ENCODE data around the gene NEGR1.

Gene NEGR1

DNA sequence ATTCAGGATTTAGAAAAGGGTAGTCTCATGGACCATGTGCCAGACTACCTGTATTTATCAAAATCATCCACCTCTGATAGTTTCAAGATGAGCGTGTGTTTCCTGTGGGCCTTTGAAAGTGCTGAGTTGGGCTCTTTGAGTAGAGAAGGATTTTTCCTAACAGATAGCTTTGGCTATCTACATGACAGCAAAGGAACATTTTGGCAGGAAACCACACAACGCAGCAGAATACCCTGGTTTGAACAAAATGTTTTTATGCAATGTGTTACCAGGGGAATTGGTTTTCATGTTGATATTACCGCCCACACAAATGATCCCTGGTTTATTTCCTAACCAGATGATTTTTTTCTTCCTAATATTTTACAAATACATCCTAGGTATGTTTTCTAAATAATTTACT is 431.4 kb downstream of the NEGR1 start:
- H3K4me3 ChIP-seq (ENCODE audit: low read depth, low read length) = no peak overlapping the region
- TF ChIP-seq, protein P1, sequence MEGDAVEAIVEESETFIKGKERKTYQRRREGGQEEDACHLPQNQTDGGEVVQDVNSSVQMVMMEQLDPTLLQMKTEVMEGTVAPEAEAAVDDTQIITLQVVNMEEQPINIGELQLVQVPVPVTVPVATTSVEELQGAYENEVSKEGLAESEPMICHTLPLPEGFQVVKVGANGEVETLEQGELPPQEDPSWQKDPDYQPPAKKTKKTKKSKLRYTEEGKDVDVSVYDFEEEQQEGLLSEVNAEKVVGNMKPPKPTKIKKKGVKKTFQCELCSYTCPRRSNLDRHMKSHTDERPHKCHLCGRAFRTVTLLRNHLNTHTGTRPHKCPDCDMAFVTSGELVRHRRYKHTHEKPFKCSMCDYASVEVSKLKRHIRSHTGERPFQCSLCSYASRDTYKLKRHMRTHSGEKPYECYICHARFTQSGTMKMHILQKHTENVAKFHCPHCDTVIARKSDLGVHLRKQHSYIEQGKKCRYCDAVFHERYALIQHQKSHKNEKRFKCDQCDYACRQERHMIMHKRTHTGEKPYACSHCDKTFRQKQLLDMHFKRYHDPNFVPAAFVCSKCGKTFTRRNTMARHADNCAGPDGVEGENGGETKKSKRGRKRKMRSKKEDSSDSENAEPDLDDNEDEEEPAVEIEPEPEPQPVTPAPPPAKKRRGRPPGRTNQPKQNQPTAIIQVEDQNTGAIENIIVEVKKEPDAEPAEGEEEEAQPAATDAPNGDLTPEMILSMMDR (IDR thresholded peaks at IDR 0.05; ENCODE audit: borderline replicate concordance, insufficient read depth, low read depth, low read length) = no peak

DNA sequence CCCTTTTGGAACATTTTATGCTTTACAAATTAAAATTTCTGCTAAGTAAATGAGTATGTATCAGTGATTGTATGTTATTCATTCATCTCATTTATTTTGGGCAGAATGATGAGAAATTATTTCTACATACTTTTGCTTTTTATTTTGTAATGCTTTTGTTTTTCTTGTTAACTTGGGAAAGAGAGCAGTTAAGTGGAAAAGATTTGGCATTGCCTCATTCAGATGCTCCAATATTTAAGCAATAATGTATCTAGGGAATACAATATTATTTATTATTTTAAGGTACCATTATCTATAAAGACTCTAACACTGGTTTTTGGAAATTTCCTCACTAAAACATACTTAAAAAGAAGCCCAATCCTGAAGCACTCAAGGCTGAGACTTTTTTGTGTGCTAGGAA is 431.8 kb downstream of the NEGR1 start:
- no peak overlapping the region for H3K4me3 ChIP-seq (ENCODE audit: low read depth, low read length)
- TF ChIP-seq, protein P1 (IDR thresholded peaks at IDR 0.05; ENCODE audit: borderline replicate concordance, insufficient read depth, low read depth, low read length) = no peak

DNA sequence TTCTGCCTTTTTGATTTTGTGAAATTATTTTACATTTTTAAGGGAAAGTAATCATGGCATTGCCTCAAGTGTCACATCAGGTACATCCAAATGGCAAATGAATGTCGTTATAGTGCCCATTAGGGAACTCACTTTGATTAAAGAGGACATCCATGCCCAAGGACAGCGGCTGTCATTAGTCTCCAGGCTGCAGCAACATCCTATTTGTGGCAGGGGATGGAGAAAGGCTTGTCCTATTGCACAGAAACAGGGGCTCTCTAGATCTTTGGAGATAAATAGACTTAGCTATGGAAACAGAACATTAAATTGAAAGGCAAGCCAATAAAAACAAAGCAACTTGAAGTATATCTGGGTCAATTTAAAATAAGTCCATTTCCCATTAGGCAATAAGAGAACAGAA is 439.3 kb downstream of the NEGR1 start:
- TF ChIP-seq, protein P1 (IDR thresholded peaks at IDR 0.05; ENCODE audit: borderline replicate concordance, insufficient read depth, low read depth, low read length) = no peak
- H3K4me3 ChIP-seq (ENCODE audit: low read depth, low read length) = no peak overlapping the region

DNA sequence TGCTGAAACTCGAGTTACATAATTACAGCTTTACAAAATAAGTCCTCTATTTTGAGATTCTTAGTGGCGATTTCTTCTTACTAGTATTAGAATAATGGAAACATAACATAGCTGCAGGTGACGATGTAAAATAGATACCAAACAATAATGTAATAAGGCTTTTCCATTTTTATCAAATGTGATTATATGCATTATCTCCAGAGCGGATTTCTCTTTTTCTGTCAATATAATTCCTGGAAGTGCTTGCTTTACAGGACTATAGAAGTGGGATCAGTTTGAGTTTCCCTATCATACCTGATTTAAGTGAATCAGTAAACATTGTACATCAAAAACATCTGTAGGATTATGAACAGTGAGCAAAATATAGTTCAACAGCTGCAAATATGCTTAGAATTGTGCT is 442.5 kb downstream of the NEGR1 start:
- H3K4me3 ChIP-seq (ENCODE audit: low read depth, low read length) = no peak overlapping the region
- TF ChIP-seq, protein P1 (IDR thresholded peaks at IDR 0.05; ENCODE audit: borderline replicate concordance, insufficient read depth, low read depth, low read length) = no peak

DNA sequence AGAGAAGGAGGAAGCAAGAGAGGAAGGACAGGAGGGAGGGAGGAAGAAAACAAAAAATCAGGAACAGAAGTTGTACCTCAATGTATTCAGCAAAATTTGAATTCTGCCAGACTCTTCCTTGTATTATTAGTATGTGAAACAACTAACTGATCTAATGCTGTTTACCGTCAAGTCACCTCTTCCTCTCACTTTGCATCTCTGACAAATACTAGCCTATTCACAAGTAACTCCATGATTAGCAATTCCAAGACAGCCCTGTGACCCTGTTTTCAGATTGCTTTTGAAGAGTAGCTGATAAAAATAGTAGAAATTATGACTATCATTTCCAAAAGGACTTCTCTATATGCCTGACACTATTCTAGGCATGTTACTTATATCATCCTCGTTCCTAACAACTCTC is 445.4 kb downstream of the NEGR1 start:
- H3K4me3 ChIP-seq (ENCODE audit: low read depth, low read length) = no peak overlapping the region
- TF ChIP-seq, protein P1 (IDR thresholded peaks at IDR 0.05; ENCODE audit: borderline replicate concordance, insufficient read depth, low read depth, low read length) = no peak

DNA sequence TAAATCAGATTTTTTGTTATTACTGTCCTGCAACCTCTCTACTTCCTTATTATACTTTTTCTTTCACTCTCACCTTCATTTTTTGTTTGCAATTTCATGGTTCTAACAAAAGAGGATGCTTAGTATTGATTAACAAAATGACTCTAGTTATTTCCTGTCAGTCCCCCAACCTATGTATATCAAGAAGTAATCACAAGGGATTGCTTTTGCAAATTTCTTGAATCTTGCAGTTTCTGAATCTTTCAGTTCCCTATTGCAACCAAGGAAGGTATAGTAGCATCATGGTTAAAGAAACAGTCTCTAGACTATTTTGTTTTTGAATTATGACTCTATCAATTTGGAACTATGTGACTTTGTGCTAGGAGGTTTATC is 446.9 kb downstream of the NEGR1 start:
- H3K4me3 ChIP-seq (ENCODE audit: low read depth, low read length) = no peak overlapping the region
- TF ChIP-seq, protein P1 (IDR thresholded peaks at IDR 0.05; ENCODE audit: borderline replicate concordance, insufficient read depth, low read depth, low read length) = no peak

DNA sequence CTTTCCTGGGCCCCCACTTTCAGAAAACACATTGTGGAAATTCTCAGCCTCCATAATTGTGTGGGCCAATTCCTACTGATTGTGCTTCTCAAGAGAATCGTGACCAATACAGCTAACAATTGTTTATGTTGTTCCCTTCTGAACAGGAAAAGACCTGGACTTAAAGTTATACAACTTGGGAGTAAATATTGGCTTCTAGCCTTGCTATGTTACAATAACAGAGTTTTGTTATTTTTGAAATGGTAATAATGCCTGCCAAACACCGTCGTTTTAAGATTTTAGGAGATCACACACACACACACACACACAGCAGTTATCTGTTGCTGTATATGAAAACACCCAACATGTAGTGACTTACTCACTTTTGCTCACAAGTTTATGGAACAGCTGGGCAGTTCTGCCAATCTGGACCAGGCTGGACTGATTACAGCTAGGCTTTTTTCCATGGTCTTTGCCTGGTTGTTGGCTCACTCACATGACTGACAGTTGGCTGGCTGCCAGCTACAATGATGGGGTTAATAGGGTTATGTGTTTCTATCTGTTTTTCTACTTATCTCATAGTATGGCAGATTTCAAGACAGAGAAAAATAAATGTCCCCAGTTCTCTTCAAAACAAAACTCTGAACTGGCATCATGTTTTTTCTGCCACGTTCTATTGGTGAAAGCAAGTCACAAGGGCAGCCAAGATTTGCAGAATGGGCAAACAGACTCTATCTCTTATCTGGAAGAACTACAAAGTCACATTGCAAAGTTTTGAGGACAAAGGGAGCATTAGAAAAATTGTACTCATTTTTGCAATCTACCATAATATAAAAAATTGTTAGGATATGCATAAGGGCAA is 447.5 kb downstream of the NEGR1 start:
- TF ChIP-seq, protein P1 (IDR thresholded peaks at IDR 0.05; ENCODE audit: borderline replicate concordance, insufficient read depth, low read depth, low read length) = no peak
- no peak overlapping the region for H3K4me3 ChIP-seq (ENCODE audit: low read depth, low read length)
